ENCODE results near the gene OBSL1.

DNA sequence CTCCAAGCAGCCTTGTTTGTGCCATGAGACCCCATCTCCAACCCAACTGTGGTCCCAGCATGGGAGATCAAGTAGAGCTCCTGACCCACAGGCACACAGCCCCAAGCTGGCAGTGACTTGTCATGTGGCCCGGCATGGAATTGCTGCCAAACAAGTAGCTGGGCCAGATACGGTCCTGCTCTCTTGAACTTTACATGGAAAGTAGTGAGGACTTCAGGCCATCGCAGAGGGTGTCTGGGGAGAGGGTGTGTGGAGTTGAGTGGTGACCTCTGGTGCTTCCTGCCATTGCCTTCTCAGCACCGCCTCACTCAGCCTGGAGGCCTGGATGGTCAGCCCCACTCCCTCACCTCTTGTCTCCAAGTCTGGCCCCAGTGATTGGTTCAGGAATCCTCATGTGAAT lies 45.2 kb upstream of the OBSL1 start:
- TF ChIP-seq FOXA1 (IDR thresholded peaks at IDR 0.05) = no peak
- no peak for TF ChIP-seq NFRKB (IDR thresholded peaks at IDR 0.05)
- TF ChIP-seq CTBP1 (IDR thresholded peaks at IDR 0.05; ENCODE audit: borderline replicate concordance) = no peak
- no peak for TF ChIP-seq ELF4 (IDR thresholded peaks at IDR 0.05)
- TF ChIP-seq SP1 (IDR thresholded peaks at IDR 0.05) = no peak
